ENCODE results near the gene ERMAP.
"Not testable (repeated sequence)": the region's sequence is repeated elsewhere in the genome, so short reads cannot be mapped to it uniquely, and the experiment has no call there.

Gene ERMAP

DNA sequence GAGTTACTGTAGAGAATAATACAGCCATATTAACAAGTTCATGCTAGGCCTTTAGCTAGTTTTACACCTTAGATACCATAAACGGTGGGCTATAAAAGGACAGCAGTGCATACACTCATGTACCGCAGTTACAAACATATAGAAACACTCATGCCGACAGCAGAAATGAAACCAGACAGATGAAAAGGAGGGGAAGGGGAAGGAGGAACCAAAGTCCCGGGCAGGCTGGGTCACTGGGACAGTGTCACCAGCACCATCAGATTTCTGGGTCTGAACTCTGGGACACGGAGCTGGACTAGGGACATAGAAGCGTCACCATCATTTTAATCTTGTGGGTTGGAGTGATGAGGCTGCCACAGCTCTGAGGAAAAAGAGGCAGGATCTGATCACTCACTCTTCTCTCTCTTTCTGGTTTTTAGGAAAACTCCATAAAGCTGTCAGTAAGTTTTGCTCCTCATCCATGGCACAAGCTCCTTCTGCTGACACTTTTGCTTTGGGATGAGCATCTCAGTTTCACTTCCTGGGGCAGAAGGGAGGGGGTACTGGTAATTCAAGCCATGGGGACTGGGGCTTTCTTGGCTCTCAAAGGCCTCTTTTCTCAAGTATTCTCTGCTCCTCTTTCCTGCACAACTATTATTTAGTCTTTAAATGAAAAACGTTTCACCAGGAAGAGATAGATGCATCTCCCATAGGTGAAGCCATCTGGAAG is 21.7 kb downstream of the ERMAP start:
- H3K4me3 ChIP-seq (ENCODE audit: low read depth, low read length) = no peak overlapping the region
- no peak for DNase-seq (ENCODE audit: low read depth)

DNA sequence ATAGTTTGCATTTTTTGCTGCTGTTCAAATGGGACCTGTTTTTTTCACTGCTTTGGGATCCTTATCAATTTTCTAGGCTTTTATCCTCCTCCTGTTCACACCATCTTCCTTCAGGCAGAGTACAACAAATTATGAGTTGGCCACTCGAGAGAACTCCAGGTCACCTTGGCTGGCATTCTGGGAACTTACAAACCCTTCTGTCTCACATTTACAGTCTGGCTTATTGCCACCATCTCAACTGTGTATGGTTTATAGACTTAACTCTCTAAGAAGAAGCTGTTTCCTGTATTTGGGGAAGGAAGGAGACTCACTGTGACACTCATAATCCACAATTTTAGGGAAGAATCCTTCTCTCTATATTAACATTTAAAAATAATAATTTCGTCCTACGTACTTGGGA is 24.1 kb downstream of the ERMAP start:
- H3K4me3 ChIP-seq (ENCODE audit: low read depth, low read length) = no peak overlapping the region
- DNase-seq (ENCODE audit: low read depth) = no peak

DNA sequence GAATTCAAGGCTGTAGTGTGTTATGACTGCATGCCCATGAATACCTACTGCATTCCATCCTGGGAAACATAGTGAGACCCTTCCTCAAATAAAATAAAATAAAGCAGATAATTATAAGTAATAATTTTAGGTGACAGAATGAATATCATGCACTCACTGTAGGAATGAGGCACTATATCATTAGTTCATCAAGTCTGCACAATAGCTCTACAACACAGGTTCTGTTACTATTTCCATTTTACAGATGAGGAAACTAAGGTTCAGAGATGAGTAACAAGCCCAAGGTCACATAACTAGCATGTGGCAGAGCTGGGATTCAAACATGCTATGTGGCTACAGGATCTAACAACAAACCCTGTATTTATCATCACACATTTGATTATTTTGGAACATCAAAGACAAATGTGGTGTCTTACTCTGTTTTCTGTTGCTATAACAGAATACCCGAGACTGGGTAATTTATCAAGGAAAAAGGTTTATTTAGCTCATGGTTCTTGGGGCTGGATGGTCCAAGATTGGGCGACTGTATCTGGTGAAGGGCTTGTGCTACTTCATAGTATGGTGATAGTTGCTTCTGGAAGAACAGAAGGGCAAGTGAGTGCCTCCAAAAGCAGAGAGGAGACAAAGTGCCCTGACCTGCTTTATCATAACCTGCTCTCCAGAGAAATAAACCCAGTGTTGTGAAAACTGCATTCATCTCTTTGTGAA is 24.7 kb downstream of the ERMAP start:
- no peak for DNase-seq (ENCODE audit: low read depth)

GRCh38 chr1:42844592-42845140 is 27.7 kb downstream of the ERMAP start:
- DNase-seq (ENCODE audit: low read depth) = no peak
- no peak overlapping the region for H3K4me3 ChIP-seq (ENCODE audit: low read depth, low read length)

More for the DNA sequence above, 24.7 kb downstream of the ERMAP start:
- H3K4me3 ChIP-seq (ENCODE audit: low read depth, low read length) = no peak overlapping the region

DNA sequence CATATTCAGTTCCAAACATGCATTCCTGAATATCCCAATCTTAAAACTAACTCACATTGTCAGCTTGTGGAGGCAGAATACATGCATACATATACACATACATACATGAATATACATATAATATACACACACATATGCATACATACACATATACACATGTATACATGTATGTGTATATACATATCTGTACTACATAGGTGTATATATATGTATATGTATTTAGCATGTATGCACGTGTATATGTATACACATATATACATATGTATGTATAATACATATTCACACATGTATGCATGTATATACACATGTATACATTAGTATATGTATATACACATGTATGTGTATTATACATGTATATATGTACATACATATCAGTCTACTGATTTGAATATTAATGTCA is 28.3 kb downstream of the ERMAP start:
- H3K4me3 ChIP-seq (ENCODE audit: low read depth, low read length) = no peak overlapping the region
- no peak for DNase-seq (ENCODE audit: low read depth)

- no peak for DNase-seq (ENCODE audit: low read depth)
Observed at GRCh38 chr1:42845866-42846256, 28.9 kb downstream of the ERMAP start.

GRCh38 chr1:42846257-42847110 is 29.6 kb downstream of the ERMAP start, which contains the start of gene ZNF691:
Gene ZNF691 (plus strand): TSS chr1:42846613. CDS start chr1:42849659, 3,046 bp downstream.
- DNase-seq (ENCODE audit: low read depth) = peak; percentile 90
- H3K4me3 ChIP-seq (ENCODE audit: low read depth, low read length) = peak within 1 kb of the TSS; percentile 82

More at GRCh38 chr1:42845866-42846256, 28.9 kb downstream of the ERMAP start:
- peak overlapping the region; percentile 82 for H3K4me3 ChIP-seq (ENCODE audit: low read depth, low read length)

- DNase-seq (ENCODE audit: low read depth) = no peak
- H3K4me3 ChIP-seq (ENCODE audit: low read depth, low read length) = peak overlapping the region; percentile 82
Observed at GRCh38 chr1:42847111-42847595, 30.2 kb downstream of the ERMAP start.

DNA sequence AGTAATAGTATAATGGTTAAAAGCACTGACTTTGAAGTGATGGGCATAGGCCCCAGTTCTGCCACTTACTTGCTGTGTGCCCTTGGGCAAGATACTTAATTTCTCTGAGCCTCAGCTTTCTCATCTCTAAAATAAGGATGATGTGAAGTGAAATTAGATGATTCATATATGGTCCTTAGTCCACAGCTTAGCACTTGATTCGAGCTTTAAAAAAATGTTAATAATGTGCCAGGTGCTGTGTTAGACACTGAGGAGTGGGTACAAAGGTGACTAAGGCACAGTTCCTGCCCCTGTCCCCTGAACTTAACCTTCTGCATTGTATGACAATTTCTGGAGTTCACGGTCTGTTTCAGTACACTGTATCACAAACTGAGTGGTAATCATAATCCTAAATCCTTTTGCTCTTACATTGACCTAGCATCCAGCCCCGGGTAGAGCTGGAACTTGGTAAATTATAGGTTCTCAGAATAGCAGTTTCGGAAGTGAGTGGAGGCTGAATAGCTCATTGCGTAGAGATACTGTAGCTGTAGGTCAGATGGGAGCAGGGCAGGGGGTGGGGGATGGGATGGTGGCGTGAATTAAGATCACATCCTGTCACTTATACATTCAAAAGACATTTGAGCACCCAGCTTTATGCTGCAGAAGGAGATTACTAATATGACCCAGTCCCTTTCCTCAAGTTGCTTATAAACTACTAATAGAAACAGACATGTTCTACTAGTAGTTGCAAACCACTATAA is 31.0 kb downstream of the ERMAP start:
- DNase-seq (ENCODE audit: low read depth) = no peak
- peak overlapping the region; percentile 82 for H3K4me3 ChIP-seq (ENCODE audit: low read depth, low read length)

- H3K4me3 ChIP-seq (ENCODE audit: low read depth, low read length) = no peak overlapping the region
- DNase-seq (ENCODE audit: low read depth) = no peak
Observed at GRCh38 chr1:42848823-42849537, 32.1 kb downstream of the ERMAP start.

GRCh38 chr1:42849944-42850343 is 33.0 kb downstream of the ERMAP start:
- H3K4me3 ChIP-seq (ENCODE audit: low read depth, low read length) = no peak overlapping the region
- no peak for DNase-seq (ENCODE audit: low read depth)

- no peak for DNase-seq (ENCODE audit: low read depth)
Observed at GRCh38 chr1:42851420-42851819, 34.5 kb downstream of the ERMAP start.

DNA sequence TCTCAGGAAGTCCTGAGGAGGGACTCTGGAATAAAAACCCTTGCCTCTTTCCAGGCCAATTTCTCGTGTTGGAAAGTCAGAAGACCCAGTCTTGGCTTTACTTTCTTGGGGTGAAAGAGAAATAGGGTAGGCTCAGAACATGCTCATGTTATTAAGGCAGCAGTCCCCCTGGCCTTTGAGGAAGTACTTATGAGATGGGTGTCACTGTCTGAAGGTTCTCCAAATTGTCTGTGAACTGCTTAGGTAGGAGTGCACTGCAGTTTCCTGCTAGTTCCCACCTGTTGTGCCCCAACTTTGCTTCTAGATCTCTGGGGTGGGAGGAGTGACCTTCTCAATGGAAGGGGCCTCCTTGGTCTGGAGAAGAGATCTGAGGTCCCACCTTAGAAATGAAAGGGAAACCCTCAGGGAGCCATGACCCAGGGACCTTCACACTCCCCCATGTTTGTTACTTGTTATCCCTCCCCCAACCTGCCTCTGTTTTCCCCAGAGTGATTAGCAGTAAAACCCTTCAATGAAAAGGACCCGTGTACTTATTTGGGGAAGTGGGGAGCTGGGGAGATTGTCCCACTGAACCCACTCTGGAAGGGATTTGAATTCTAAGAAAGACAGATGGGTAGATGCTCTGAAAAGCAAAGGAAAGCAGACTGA is 35.2 kb downstream of the ERMAP start:
- no peak for DNase-seq (ENCODE audit: low read depth)
- H3K4me3 ChIP-seq (ENCODE audit: low read depth, low read length) = no peak overlapping the region

More at GRCh38 chr1:42851420-42851819, 34.5 kb downstream of the ERMAP start:
- H3K4me3 ChIP-seq (ENCODE audit: low read depth, low read length) = no peak overlapping the region

GRCh38 chr1:42852608-42852980 is 35.7 kb downstream of the ERMAP start:
- H3K4me3 ChIP-seq (ENCODE audit: low read depth, low read length) = no peak overlapping the region
- no peak for DNase-seq (ENCODE audit: low read depth)

GRCh38 chr1:42853116-42853884 is 36.4 kb downstream of the ERMAP start:
- DNase-seq (ENCODE audit: low read depth) = no peak
- no peak overlapping the region for H3K4me3 ChIP-seq (ENCODE audit: low read depth, low read length)

- DNase-seq (ENCODE audit: low read depth); H3K4me3 ChIP-seq (ENCODE audit: low read depth, low read length): not testable (repeated sequence)
Observed at GRCh38 chr1:42856554-42856953, 39.6 kb downstream of the ERMAP start.

DNA sequence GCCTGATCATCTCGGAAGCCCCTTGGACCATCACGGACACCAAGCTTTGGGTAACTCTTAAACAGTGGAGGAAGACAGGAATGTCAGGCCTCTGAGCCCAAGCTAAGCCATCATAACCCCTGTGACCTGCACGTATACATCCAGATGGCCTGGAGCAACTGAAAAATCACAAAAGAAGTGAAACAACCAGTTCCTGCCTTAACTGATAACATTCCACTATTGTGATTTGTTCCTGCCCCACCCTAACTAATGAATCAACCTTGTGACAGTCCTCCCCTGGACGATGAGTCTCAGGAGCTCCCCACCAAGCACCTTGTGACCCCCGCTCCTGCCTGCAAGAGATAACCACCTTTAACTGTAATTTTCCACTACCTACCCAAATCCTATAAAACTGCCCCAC is 42.4 kb downstream of the ERMAP start:
- DNase-seq (ENCODE audit: low read depth) = not testable (repeated sequence)

More for the DNA sequence above, 42.4 kb downstream of the ERMAP start:
- H3K4me3 ChIP-seq (ENCODE audit: low read depth, low read length) = not testable (repeated sequence)
